HG02884 (cell line): Measurements from ENCODE around the gene FAM3D.
A peak's percentile ranks its signal among the peaks of the same experiment; 100 is the strongest.

Experiments used
- ATAC-seq: cut with Tn5 transposase; IDR thresholded peaks from one replicate; pipeline ENCODE4 v1.9.1; 2021; ENCODE audit warnings: mild to moderate bottlenecking, moderate library complexity; ENCODE audit not compliant: unreplicated experiment

FAM3D gene

DNA sequence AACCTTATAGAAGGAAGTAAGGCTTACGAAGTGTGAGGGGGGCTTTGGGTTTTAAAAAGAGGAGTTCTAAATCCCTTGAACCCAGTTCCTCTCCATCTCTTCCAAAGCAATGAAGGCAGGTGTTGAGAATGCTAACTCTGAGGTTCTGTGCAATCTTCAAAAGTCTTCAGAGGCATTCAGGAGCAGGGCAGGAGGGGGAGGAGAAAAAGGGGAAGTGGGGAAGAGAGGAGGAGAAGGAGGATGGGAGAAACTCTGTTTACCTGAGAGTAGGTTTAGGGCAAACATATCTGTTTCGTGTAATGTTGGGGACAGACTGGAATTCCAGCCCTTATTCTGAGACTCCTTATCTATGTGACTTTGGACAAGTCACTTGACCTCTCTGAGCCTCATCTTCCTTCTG lies 36.9 kb downstream of the FAM3D start:
- no peak for ATAC-seq

DNA sequence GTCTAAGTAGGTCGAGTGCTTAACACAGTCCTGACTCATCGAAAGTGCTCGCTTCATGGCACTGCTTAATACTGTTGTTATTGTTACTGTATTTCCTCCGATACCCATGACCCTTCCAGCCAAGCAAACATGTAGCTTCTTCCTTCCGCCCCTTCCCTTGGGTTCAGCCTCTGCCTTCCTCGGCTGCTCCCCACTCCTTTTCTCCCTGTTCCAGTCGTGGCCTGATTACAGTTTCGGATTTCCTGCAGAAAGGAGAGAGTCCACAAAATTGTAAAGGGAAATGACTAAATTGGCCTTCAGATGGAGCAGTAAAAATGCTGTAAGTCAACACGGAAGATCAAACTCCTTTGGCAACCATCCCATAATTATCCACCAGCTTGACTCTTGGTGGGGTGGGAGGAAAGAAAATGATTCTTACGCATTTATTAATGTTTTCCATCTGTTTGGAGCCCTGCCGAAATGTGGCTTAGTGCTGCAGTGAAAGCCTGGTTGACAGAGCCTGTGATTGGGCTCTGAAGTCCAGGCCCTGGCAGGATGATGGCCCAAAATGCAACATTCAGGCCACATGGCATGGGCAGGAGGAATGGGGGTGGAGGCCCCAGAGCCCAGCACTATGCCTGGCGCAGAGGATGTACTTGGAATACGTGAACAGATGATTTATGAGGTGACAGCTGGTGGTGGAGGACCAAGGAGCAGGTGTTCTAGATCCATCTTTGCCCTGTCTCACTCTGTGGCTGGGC lies 37.6 kb downstream of the FAM3D start:
- ATAC-seq = no peak

DNA sequence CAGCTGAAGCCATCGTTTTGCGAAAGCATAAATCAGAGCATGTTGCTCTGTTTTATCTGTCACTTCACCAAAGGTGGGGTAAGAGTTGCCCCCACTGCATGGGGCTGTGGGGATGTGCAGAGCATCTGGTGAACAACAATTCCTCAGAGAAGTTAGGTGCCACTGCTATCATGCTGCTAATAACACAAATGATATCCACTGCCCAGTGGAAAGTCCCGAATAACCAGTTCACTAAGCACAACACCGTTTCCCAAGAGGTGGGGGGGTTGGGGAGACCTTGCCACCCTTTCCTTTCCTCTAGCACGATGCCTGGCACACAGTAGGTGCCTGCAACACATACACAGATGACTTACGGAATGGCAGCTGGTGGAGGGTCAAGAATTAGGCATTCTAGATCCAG lies 38.6 kb downstream of the FAM3D start:
- ATAC-seq = no peak

DNA sequence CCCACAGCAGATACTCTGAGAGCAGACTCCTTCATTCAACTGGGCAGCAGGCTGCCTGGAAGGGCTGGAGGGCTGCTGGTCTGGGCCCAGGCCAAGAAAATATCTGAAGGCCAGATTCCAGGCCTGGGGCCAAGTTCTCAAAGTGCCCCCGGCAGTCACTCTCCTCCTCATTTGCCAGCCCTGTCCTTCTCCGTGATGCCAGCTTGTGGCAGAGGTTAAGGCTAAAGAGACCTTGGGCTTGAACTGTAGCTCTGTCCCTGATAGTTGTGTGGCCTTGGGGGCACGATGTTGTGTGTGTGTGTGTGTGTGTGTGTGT lies 39.0 kb downstream of the FAM3D start:
- ATAC-seq = no peak

DNA sequence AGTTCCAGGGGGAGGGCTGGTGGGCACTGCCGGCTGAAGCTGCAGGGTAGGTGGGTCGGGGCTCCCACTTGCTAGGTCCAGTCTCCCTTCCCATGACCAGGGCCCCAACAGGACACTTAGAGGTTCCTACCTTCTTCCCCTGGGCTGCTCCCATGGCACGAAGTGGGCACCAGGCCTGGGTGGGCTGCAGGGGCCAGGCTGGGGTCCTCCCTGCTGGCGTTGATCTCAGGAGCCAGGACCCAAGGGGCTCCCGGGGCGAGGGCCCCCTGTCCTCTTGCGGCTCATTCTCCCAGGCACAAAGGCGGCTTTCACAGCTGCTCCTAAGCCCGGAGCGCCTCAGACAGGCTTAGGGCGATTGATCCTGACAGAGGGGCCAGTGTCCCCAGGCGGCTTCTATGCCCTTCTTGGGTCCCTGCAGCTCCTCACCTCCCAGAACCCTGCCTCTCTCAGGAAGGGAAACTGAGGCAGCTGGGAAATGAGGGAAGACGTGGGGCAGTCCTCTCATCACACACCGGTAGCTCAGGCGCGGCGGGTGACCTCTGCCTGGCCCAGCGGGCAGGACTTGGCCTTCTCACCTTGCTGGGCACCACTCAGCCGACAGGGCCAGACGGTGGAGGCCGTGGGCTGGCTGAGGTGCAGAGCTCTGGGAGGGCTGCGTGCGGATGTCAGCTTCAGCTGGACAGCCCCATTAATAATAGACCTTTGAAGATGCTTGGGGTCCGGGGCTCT lies 39.6 kb downstream of the FAM3D start:
- no peak for ATAC-seq

DNA sequence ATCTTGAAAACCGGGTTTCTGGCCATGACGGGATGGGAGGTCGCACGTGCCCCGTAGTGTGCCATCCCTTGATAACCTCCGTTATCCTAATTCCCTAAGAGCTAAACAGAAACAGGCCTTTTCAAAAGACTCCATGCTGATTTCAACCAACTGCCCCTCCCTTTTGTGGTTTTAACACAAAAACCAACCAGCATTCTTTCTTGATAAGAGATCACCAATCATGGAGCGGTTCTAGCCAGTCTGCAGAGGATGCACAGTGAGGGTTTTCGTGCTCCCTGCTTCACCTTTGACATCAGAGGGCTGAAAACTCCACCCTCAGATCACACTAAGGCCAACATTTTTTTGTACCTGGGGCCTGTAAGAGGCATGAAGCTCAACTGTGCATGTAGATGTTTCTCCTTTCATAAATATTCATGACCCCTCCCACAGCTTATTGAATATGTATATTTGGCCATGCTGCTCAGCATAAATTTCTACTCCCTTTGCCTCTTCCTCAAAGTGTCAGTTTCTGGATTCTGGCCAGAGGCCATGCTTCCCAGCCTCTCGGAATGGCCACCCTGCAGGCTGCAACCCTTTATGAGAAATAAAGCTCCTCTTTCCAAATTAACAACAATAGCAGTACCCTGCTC lies 41.3 kb downstream of the FAM3D start:
- ATAC-seq = no peak

DNA sequence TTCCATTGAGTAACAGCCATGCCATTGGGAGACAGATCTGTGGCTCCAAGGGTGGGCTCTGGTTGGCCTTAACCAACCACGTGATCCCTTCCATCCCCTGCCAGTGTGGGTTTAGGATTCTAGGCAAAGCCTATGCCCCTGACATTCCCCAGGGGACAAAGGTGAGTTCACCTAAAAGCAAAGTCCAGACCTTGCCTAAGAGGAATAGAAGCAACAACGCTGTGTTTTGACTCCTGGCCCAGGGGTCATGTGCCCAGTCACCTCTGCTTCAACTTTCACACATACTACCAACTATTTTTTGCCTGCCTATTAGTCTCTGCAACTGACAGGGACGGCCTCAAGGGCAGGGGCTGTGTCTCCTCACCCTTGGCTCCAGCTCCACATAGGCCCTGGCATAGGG lies 42.0 kb downstream of the FAM3D start:
- no peak for ATAC-seq

DNA sequence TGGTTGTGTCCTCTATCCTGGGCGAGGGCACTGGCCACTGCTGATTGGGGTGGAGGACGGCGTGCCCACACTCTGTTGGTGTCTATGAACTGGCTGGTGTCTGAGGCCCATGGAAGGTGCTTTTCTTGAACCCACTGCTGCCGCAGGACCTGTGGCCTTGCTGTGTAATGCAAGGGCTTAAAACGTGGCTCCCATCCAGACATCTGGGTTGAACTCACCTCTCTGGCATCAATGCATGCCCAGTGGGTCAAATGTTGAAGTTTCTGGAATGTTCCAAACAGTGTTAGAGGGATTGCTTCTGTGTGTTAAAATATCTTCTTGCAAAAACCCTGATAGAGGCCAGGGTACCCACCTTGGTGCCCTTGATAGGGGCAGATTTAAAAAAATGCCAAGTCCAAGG lies 42.6 kb downstream of the FAM3D start:
- ATAC-seq = no peak

DNA sequence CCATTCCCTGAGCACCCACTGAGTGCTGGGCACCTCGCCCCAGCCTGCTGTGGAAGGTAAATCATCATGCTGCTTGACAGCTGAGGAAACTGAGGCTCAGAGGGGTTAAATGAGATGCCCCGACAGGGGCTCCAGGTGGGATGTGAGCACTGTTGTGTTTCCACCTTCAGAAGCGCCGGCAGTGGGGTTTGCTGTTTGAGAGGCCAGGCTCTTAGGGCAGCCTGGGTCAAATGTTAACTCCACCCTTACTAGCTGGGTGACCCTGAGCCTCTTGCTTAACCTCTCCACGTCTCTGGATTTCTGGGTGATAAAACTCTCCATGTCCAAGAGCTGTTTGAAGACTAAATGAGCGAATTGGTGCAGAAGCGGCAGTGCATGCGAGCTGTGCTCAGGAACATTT lies 43.1 kb downstream of the FAM3D start:
- no peak for ATAC-seq

DNA sequence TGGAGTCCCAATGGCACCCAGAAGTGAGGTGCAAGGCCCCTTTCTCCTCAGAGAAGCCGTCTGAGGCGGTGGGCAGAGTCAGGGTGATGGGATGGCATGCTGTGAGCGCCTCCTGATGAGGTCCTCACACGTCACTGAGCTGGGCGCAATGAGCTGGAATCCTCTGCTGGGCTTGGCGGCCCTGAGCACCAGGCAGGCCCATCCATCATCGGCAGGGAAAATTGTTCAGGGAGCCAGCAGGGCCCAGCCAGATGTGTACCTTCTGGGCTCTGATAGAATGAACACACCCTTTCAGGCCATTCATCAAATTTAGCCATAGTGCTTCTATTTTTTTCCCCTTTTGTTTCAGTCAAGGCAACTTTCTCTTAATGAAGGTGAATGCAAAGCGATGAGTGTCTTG lies 43.7 kb downstream of the FAM3D start:
- no peak for ATAC-seq

DNA sequence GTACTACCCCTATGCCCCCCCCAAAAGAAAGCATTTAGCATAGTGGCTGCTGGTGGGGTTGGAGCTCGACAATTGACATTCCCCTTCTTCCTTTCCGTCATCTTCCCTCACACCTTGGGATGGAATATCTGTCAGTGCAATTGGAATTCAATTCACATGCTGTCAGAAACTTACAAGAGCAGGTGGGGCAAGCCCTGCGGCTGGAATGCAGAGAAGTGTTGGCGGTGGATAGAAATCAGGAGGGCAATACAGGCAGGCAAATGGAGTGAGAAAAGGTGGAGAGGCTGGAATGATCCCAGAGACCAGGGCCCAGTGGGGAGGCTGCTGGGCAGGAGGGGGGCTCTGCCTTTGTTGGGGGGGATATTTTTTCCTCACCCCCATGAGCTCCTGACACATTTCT lies 44.1 kb downstream of the FAM3D start:
- no peak for ATAC-seq

DNA sequence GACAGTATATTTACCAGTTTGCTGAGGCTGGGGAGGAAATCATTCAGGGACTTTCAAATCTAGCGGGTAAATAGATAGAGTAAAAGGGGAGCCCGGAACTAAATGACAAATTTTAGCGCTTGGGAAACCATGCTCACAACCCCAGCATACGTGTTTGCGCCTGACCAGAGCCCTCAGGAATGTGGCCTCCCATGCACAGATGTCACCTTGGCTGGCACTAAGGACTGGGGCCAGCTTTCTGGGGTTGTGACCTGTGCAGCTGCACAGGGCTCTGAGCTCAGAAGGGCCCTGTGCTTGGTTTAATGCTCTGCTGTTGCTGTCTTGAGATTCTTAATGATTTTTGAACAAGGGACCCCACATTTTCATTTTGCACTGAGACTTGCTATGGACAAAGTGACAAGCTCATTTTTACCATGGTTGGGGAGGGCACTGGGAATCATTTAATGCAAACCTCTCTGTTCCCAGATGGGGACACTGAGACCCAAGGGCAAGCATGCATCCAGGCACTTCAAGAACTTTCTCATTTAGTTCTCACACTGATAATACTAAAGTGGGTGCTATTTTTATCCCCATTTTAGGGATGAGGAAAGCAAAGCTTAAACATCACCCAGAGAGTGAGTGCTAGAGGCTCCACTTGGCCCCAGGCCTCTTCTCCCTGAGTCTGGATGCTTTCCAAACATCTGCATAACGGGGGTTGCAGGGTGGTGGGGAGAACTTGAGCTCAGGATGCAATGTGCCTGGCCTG lies 45.3 kb downstream of the FAM3D start:
- ATAC-seq = no peak

DNA sequence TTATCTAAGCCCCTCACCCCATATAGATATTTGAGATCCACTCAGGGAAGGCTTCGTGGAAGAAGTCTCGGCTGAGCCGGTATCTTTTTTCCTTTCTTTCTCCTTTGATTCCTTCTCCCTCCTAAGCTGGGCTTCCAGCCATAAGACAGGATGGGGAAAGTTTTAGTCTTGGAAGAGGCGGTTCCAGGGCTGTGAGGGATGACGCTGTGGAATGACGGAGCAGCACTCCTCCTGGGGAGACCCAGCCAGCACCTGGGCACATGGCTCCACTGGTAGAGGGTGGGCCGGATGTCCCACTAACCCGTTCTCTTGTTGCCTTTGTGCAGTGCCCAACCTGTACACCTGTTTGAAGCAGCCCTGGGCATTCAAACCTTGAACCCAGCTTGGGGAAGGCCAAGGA lies 46.2 kb downstream of the FAM3D start:
- no peak for ATAC-seq

DNA sequence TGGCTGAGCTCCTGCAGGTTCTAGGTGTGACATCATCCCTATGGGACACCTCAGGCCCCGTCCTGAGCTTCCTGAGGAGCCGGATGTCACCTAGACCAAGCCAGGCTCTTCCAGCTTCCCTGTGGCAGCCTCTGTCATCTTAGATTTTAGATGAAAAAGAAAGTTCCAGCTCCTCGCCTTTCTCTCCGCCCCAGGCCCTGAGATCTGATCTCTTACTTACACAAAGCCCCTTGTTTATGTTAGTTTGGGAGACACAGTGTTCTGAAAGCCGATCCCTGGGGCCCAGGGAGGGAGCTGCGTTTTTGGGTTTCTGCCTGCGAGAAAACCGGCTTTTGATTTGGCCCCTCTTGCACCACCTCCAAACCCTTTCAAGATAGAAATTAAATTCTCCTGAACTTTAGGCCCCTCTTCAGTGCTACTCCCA lies 49.2 kb downstream of the FAM3D start:
- no peak for ATAC-seq

DNA sequence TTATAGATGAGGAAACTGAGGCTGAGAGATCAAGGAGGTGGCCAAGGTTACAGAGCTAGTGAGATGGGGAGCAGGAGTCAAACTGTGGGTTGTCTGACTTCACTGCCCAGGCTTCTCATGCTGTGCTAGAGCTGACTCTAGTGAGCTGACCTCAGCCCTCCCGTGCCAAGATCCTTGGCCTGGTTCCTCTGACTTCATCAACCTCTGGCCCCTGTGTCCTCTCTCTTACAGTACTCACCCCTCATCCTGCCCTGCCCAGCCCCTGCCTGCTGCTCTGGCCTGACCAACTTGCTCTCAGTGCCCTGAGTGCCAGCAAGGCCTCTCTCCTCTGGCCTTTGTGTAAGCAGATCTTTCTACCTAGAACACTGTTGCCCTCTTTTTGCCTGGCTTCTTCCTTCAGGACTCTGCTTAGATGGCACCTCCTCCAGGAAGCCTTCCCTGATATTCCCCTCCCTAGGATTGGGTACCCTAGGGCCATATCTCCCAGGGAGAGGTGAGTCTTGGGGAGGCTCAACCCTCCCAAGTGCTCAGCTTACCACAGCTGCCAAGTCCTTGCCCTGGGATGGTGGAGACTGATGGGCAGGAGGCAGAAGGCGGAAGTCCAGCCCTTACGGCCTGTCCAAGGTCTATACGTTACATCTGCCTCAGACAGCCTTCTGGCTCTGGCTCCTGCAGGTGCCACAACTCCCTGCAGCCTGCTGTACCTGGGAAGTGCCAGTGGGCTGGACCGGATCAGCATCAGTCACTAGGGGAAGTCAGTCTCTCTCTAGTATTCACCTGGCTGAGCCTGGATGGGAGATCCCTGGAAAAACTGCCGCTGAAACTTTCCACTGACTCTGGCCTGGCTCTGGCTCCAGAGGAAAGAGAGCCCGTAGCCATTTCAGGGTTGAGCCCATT lies 53.1 kb downstream of the FAM3D start:
- no peak for ATAC-seq

DNA sequence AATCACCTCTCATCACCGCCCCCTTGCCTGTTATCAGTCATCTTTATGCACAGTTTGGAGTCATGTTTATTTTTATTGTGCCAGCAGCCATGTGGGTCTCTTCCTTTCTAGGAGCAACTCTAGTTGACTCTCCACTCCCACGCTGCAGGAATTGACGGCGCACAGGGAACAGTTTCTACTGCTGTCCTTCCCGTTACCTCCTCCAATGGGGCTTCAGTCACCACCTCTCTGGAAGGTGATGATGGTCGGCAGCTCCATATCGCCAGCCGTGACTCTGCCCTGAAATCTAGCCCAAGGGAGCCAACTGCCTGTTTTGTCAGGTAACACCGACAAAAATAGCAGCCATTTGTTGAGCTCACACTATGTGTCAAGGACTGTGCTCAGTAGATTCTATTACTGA lies 53.7 kb downstream of the FAM3D start:
- ATAC-seq = no peak

DNA sequence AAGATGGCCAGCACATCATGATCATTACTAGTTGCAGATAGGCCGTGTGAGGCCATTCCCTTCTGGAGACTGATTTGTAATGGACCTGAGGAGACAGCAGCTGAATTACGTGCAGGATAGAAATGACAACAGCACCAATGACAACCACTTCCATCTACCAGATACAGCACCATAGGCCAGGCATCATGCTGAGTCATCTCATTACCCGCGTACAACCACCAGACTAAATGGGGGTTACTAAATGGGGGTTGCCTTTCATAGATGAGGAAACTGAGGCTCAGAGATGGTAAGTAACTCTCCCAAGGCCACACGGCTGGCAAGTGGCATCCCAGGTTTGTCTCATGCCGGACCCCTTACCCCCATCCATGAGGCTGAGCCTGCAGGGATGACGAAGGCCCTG lies 56.6 kb downstream of the FAM3D start:
- ATAC-seq = peak; percentile 72

DNA sequence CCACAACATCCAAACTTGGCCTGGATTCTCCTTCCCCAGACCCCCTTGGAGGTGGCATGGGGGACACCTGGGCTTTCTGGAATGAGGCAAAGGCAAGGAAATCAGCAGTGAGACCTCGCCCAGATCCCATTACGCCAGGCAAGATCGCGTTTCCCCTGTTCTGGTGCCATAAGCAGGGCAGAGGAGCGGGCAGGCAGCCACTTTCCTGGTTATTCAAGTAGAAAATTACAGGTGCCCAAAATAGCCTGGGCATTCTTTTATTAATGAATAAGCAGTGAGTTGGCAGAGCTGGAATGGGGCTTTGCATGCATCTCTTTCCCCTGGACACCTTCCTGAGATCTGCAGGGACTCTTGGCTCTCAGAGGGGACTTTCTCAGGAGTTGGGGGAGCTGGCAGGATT lies 57.9 kb downstream of the FAM3D start:
- no peak for ATAC-seq

DNA sequence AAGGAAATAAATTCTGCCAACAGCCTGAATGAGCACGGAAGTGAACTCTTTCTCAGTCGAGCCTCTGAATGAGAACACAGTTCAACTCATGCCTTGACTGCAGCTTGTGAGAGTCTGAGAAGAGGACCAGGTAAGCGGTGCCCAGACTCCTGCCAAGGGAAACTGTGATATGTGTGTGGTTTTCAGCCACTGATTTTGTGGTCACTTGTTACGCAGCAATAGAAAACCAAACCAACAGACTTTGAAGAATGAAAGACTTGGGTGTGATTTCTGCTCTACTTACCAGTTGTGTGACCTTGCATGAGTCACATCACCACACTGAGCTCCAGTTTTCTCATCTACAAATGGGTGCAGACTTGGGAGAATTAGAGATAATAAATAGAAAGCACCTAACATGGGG lies 58.8 kb downstream of the FAM3D start:
- no peak for ATAC-seq

DNA sequence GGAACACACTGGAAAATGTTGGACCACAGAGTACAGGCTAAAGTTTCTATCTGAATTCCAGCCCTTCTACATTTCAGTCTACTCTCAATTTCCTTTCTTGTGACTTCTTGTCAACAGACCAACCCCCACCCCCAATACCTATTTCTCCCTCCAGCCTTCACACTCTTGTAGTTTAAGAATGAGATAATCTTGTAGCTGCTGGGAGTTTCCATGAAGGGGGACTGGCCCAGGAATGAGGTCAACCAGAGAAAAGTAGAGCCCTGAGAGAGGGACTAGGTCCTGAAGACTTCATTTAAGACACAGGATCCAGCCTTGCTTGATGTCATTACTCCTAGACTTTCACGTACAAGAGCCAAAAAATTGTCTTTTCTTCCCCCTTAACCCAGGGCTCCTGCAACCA lies 59.9 kb downstream of the FAM3D start:
- no peak for ATAC-seq

DNA sequence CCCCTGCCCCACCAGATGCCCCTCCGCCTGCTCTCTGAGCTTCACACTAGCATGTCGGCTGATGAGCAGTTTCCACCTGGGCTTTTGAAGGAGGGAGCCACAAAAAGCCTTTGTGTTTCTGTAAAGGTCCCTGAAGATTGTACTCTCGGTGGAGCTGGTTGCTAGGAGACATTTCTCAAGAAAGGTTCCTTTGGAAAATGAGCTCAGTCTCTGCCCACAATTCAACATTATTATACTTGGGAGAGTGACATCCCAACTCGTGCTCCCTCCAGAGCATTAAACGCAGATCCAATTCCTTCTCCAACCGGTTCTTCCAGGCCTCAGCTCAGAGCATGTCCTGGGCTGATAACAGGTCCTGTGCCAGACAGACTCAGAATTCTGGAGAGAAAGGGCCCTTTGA lies 62.5 kb downstream of the FAM3D start:
- ATAC-seq = no peak
